ENCODE measurements around the gene SHISAL2B. TPM values are rescaled to one million over a fixed set of nuclear protein-coding genes. Genes with fewer than 3 reads are reported as not detected.
A peak's percentile ranks its signal among the peaks of the same experiment; 100 is the strongest.

Gene SHISAL2B
- total and polyA plus RNA-seq, 7 donors = not detected

- 74 to 86% methylated on average over 2 of the region's 2 CpGs for WGBS, 2 donors
- peak overlapping the region in 3 of 4 donors; percentile 64 to 74 (median 69) for H3K4me3 ChIP-seq
- no peak for TF ChIP-seq POLR2AphosphoS5 (IDR thresholded peaks at IDR 0.05)
- TF ChIP-seq EP300 (IDR thresholded peaks at IDR 0.05) = no peak
- no peak for TF ChIP-seq CTCF (IDR thresholded peaks at IDR 0.05)
- no peak for TF ChIP-seq POLR2A (IDR thresholded peaks at IDR 0.05)
- H3K4me1 ChIP-seq = peaks cover 0 to 41% (median 34%) of the 10 kb centered on the region in 4 donors
- H3K27ac ChIP-seq = no peak overlapping the region
- peaks cover 0 to 13% (median 0%) of the 10 kb centered on the region in 4 donors for H3K36me3 ChIP-seq
- no peaks in the 10 kb centered on the region for H3K9me3 ChIP-seq
- DNase-seq = no peak
- intact Hi-C loops (cut with DNase I) = loop anchor here (5.0 to 10.0 kb wide), 2 partner anchors 715 to 798 kb away; partner anchors contain the start of genes ADAMTS6, CENPK and PPWD1
- H3K27me3 ChIP-seq = no peaks in the 10 kb centered on the region
These were observed 76.6 kb downstream of the SHISAL2B start for GRCh38 chr5:64766941-64767340.

Other genes with a start within 250 kb of the SHISAL2B start
- gene RGS7BP, start 184.5 kb upstream of the SHISAL2B start, total RNA-seq = 1 to 10 TPM in 2 of 4 donors, under 1 TPM in 2; 0.49 to 4.8 (median 0.91) TPM
- under 1 TPM in 1 of 3 donors, not detected in 2; 0.25 TPM for gene RGS7BP, start 184.5 kb upstream of the SHISAL2B start, polyA plus RNA-seq
- 10 to 100 TPM; 12.3 to 20.8 (median 14.0) TPM for gene SREK1IP1, start 78.2 kb downstream of the SHISAL2B start, total RNA-seq
- gene SREK1IP1, start 78.2 kb downstream of the SHISAL2B start, polyA plus RNA-seq = 10 to 100 TPM in 2 of 3 donors, 1 to 10 TPM in 1; 4.2 to 13.6 (median 11.5) TPM
- gene CWC27, start 78.4 kb downstream of the SHISAL2B start, total RNA-seq = 10 to 100 TPM; 18.9 to 27.7 (median 19.7) TPM
- gene CWC27, start 78.4 kb downstream of the SHISAL2B start, polyA plus RNA-seq = 10 to 100 TPM; 11.3 to 16.8 (median 15.0) TPM